WTC11 (cell line): Measurements from ENCODE around the gene FAM149B1. TPM values are rescaled to one million over a fixed set of nuclear protein-coding genes. Genes with fewer than 3 reads are reported as not detected.

Experiments used
- ATAC-seq: fragments of 200-7000 bp; cut with Tn5 transposase; 2 replicates; pipeline ENCODE4 v1.10.0; 2021; ENCODE audit warnings: mild to moderate bottlenecking, moderate library complexity
- CTCF ChIA-PET: fragments of 300-600 bp; sonication (Branson Sonifier 250); formaldehyde crosslinking; loops from one replicate; lab custom pipeline; 2021; ENCODE audit warnings: antibody characterized with exemption; lab: Charles Lee
- POLR2A ChIA-PET: fragments of 350-600 bp; sonication (Branson Sonifier 250); formaldehyde crosslinking; loops from one replicate; lab custom pipeline; 2021; ENCODE audit warnings: antibody characterized with exemption; lab: Charles Lee
- DNase-seq: peaks from one replicate; pipeline ENCODE4 v3.0.0; 2021; ENCODE audit warnings: low spot score
- H3K27ac Mint-ChIP-seq: 2 replicates; pipeline ENCODE4 v1.8.0; 2021; ENCODE audit warnings: mixed read lengths
- H3K27me3 Mint-ChIP-seq: 2 replicates; pipeline ENCODE4 v1.8.0; 2021; ENCODE audit warnings: low read depth, mild to moderate bottlenecking, moderate library complexity, mixed read lengths
- H3K36me3 Mint-ChIP-seq: 2 replicates; pipeline ENCODE4 v1.8.0; 2021; ENCODE audit warnings: mixed read lengths
- H3K4me1 Mint-ChIP-seq: 2 replicates; pipeline ENCODE4 v1.8.0; 2022; ENCODE audit warnings: mixed read lengths
- H3K4me3 Mint-ChIP-seq: 2 replicates; pipeline ENCODE4 v1.8.0; 2021; ENCODE audit warnings: mild to moderate bottlenecking, moderate library complexity, mixed read lengths
- H3K9me3 Mint-ChIP-seq: 2 replicates; pipeline ENCODE4 v1.8.0; 2021; ENCODE audit warnings: mixed read lengths
- CREM ChIP-seq: sonication (generic); formaldehyde crosslinking; IDR thresholded peaks from 2 replicates; pipeline ENCODE4 v1.8.1; 2022; ENCODE audit warnings: mild to moderate bottlenecking, missing genetic modification reagents, moderate library complexity
- EMX1 ChIP-seq: fragments of 250-450 bp; sonication (Bioruptor Pico); IDR thresholded peaks from 2 replicates; pipeline ENCODE4 v1.8.0; 2021; ENCODE audit warnings: mild to moderate bottlenecking
- ESRRA ChIP-seq: sonication (generic); formaldehyde crosslinking; IDR thresholded peaks from 2 replicates; pipeline ENCODE4 v1.8.1; 2022; ENCODE audit warnings: mild to moderate bottlenecking, missing genetic modification reagents, borderline replicate concordance
- GRHL2 ChIP-seq: fragments of 250-450 bp; sonication (Bioruptor Pico); IDR thresholded peaks from 2 replicates; pipeline ENCODE4 v1.8.0; 2022; ENCODE audit warnings: mild to moderate bottlenecking, moderate library complexity; ENCODE audit not compliant: insufficient replicate concordance, severe bottlenecking
- JAZF1 ChIP-seq: fragments of 250-450 bp; sonication (Bioruptor Pico); IDR thresholded peaks from 2 replicates; pipeline ENCODE4 v1.9.0; 2021; ENCODE audit warnings: moderate library complexity, mild to moderate bottlenecking, inconsistent platforms
- ZNF317 ChIP-seq: sonication (generic); formaldehyde crosslinking; IDR thresholded peaks from 2 replicates; pipeline ENCODE4 v1.8.1; 2023; ENCODE audit warnings: low read depth, mild to moderate bottlenecking, moderate library complexity, missing genetic modification reagents, borderline replicate concordance
- ZNF416 ChIP-seq: fragments of 250-450 bp; sonication (Bioruptor Pico); IDR thresholded peaks from 2 replicates; pipeline ENCODE4 v1.9.0; 2021; ENCODE audit warnings: mild to moderate bottlenecking, inconsistent platforms
- total RNA-seq: library from RNA; stranded (reverse); gene quantifications from 3 replicates; pipeline ENCODE4 v1.2.3, GENCODE V29; 2021
- TF ChIP-seq, protein P1 (sequence below): sonication (generic); formaldehyde crosslinking; IDR thresholded peaks from 2 replicates; pipeline ENCODE4 v1.8.1; 2022; ENCODE audit warnings: low read depth, mild to moderate bottlenecking, moderate library complexity, missing genetic modification reagents, borderline replicate concordance
- TF ChIP-seq, protein P2 (sequence below): sonication (generic); formaldehyde crosslinking; IDR thresholded peaks from 2 replicates; pipeline ENCODE4 v1.8.0; 2023; ENCODE audit warnings: missing genetic modification reagents, mild to moderate bottlenecking, borderline replicate concordance
- TF ChIP-seq, protein P3 (sequence below): sonication (generic); formaldehyde crosslinking; IDR thresholded peaks from 2 replicates; pipeline ENCODE4 v1.8.0; 2022; ENCODE audit warnings: missing genetic modification reagents
- TF ChIP-seq, protein P4 (sequence below): sonication (generic); formaldehyde crosslinking; IDR thresholded peaks from 2 replicates; pipeline ENCODE4 v1.8.0; 2022; ENCODE audit warnings: mild to moderate bottlenecking, missing genetic modification reagents
- TF ChIP-seq, protein P5 (sequence below): sonication (generic); formaldehyde crosslinking; IDR thresholded peaks from 2 replicates; pipeline ENCODE4 v1.8.1; 2022; ENCODE audit warnings: mild to moderate bottlenecking, missing genetic modification reagents, moderate library complexity, borderline replicate concordance
- TF ChIP-seq, protein P6 (sequence below): sonication (generic); formaldehyde crosslinking; IDR thresholded peaks from 2 replicates; pipeline ENCODE4 v1.8.0; 2022; ENCODE audit warnings: mild to moderate bottlenecking, missing genetic modification reagents
- TF ChIP-seq, protein P7 (sequence below): fragments of 250-450 bp; sonication (Bioruptor Pico); IDR thresholded peaks from 2 replicates; pipeline ENCODE4 v1.9.0; 2021; ENCODE audit warnings: mild to moderate bottlenecking, borderline replicate concordance

The FAM149B1 gene
- total RNA-seq, 1 experiment from 2014 or later, result 13.8 TPM

DNA sequence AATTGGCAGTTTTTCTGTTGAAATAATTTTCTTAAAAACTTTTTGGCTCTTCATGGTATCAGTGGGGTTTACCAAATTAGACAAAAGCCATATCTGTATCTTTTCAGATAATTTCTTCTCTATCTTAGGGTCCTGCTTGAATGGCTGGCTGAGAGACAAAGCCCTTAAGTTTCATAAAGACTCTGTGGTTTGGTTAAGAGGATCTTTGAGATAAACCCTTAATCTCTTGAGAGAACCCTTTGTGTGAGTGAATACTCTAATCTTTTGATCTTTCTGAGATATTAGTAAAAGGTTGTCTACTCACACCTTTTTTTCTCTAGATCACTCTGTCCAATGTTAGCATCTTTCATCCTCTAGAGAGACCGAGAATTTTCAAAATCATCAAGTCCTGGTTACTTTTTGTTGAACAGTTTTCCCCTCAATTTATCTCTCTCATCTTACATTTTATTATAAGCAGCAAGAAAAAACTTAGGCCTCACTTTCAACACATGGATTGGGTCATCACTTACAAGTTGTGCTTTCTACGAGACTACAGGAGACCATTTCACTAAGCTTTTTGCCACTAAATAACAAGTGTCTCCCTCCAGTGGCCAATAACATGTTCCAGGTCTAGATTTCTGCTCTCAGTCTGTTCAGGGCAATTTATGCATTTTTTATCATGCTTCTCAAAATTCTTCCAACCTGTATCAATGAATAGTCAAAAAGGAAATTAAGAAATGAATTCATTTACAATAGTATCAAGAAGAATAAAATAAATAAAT is 50.7 kb downstream of the FAM149B1 start:
- CTCF ChIA-PET, result interaction anchor here (0.6 to 1.0 kb wide), 6 partner anchors 8 to 123 kb away, joined by 3 to 4 read pairs (median 3); no protein-coding TSS in a partner anchor
- Mint-ChIP-seq H3K9me3 (no peaks in the 10 kb centered on the region), H3K4me3 (no peak overlapping the region), H3K27me3 (no peaks in the 10 kb centered on the region), H3K36me3 (0 out of 2 replicates have a peak, but pooled peaks cover 3% of the 10 kb centered on the region), H3K4me1 (no peaks in the 10 kb centered on the region), H3K27ac (no peak overlapping the region)
- ATAC-seq (no peak; the same call in 1 of the 2 replicates), DNase-seq (no peak)
- POLR2A ChIA-PET, result no interaction called here
- TF ChIP-seq, protein P1, sequence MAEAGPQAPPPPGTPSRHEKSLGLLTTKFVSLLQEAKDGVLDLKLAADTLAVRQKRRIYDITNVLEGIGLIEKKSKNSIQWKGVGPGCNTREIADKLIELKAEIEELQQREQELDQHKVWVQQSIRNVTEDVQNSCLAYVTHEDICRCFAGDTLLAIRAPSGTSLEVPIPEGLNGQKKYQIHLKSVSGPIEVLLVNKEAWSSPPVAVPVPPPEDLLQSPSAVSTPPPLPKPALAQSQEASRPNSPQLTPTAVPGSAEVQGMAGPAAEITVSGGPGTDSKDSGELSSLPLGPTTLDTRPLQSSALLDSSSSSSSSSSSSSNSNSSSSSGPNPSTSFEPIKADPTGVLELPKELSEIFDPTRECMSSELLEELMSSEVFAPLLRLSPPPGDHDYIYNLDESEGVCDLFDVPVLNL (CRISPR knock-in tag), result no peak
- TF ChIP-seq, protein P2, sequence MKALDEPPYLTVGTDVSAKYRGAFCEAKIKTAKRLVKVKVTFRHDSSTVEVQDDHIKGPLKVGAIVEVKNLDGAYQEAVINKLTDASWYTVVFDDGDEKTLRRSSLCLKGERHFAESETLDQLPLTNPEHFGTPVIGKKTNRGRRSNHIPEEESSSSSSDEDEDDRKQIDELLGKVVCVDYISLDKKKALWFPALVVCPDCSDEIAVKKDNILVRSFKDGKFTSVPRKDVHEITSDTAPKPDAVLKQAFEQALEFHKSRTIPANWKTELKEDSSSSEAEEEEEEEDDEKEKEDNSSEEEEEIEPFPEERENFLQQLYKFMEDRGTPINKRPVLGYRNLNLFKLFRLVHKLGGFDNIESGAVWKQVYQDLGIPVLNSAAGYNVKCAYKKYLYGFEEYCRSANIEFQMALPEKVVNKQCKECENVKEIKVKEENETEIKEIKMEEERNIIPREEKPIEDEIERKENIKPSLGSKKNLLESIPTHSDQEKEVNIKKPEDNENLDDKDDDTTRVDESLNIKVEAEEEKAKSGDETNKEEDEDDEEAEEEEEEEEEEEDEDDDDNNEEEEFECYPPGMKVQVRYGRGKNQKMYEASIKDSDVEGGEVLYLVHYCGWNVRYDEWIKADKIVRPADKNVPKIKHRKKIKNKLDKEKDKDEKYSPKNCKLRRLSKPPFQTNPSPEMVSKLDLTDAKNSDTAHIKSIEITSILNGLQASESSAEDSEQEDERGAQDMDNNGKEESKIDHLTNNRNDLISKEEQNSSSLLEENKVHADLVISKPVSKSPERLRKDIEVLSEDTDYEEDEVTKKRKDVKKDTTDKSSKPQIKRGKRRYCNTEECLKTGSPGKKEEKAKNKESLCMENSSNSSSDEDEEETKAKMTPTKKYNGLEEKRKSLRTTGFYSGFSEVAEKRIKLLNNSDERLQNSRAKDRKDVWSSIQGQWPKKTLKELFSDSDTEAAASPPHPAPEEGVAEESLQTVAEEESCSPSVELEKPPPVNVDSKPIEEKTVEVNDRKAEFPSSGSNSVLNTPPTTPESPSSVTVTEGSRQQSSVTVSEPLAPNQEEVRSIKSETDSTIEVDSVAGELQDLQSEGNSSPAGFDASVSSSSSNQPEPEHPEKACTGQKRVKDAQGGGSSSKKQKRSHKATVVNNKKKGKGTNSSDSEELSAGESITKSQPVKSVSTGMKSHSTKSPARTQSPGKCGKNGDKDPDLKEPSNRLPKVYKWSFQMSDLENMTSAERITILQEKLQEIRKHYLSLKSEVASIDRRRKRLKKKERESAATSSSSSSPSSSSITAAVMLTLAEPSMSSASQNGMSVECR, result no peak
- TF ChIP-seq EMX1 (CRISPR knock-in tag) (no peak), ESRRA (CRISPR knock-in tag) (no peak), GRHL2 (CRISPR knock-in tag) (no peak), JAZF1 (CRISPR knock-in tag) (no peak), CREM (CRISPR knock-in tag) (no peak), ZNF416 (CRISPR knock-in tag) (no peak), ZNF317 (CRISPR knock-in tag) (no peak)
- TF ChIP-seq, protein P3, sequence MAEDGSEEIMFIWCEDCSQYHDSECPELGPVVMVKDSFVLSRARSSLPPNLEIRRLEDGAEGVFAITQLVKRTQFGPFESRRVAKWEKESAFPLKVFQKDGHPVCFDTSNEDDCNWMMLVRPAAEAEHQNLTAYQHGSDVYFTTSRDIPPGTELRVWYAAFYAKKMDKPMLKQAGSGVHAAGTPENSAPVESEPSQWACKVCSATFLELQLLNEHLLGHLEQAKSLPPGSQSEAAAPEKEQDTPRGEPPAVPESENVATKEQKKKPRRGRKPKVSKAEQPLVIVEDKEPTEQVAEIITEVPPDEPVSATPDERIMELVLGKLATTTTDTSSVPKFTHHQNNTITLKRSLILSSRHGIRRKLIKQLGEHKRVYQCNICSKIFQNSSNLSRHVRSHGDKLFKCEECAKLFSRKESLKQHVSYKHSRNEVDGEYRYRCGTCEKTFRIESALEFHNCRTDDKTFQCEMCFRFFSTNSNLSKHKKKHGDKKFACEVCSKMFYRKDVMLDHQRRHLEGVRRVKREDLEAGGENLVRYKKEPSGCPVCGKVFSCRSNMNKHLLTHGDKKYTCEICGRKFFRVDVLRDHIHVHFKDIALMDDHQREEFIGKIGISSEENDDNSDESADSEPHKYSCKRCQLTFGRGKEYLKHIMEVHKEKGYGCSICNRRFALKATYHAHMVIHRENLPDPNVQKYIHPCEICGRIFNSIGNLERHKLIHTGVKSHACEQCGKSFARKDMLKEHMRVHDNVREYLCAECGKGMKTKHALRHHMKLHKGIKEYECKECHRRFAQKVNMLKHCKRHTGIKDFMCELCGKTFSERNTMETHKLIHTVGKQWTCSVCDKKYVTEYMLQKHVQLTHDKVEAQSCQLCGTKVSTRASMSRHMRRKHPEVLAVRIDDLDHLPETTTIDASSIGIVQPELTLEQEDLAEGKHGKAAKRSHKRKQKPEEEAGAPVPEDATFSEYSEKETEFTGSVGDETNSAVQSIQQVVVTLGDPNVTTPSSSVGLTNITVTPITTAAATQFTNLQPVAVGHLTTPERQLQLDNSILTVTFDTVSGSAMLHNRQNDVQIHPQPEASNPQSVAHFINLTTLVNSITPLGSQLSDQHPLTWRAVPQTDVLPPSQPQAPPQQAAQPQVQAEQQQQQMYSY, result no peak
- TF ChIP-seq, protein P4, sequence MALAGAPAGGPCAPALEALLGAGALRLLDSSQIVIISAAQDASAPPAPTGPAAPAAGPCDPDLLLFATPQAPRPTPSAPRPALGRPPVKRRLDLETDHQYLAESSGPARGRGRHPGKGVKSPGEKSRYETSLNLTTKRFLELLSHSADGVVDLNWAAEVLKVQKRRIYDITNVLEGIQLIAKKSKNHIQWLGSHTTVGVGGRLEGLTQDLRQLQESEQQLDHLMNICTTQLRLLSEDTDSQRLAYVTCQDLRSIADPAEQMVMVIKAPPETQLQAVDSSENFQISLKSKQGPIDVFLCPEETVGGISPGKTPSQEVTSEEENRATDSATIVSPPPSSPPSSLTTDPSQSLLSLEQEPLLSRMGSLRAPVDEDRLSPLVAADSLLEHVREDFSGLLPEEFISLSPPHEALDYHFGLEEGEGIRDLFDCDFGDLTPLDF (CRISPR knock-in tag), result no peak
- TF ChIP-seq, protein P5, sequence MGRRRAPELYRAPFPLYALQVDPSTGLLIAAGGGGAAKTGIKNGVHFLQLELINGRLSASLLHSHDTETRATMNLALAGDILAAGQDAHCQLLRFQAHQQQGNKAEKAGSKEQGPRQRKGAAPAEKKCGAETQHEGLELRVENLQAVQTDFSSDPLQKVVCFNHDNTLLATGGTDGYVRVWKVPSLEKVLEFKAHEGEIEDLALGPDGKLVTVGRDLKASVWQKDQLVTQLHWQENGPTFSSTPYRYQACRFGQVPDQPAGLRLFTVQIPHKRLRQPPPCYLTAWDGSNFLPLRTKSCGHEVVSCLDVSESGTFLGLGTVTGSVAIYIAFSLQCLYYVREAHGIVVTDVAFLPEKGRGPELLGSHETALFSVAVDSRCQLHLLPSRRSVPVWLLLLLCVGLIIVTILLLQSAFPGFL (CRISPR knock-in tag), result no peak
- TF ChIP-seq, protein P6, sequence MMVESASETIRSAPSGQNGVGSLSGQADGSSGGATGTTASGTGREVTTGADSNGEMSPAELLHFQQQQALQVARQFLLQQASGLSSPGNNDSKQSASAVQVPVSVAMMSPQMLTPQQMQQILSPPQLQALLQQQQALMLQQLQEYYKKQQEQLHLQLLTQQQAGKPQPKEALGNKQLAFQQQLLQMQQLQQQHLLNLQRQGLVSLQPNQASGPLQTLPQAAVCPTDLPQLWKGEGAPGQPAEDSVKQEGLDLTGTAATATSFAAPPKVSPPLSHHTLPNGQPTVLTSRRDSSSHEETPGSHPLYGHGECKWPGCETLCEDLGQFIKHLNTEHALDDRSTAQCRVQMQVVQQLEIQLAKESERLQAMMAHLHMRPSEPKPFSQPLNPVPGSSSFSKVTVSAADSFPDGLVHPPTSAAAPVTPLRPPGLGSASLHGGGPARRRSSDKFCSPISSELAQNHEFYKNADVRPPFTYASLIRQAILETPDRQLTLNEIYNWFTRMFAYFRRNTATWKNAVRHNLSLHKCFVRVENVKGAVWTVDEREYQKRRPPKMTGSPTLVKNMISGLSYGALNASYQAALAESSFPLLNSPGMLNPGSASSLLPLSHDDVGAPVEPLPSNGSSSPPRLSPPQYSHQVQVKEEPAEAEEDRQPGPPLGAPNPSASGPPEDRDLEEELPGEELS, result no peak
- TF ChIP-seq, protein P7, sequence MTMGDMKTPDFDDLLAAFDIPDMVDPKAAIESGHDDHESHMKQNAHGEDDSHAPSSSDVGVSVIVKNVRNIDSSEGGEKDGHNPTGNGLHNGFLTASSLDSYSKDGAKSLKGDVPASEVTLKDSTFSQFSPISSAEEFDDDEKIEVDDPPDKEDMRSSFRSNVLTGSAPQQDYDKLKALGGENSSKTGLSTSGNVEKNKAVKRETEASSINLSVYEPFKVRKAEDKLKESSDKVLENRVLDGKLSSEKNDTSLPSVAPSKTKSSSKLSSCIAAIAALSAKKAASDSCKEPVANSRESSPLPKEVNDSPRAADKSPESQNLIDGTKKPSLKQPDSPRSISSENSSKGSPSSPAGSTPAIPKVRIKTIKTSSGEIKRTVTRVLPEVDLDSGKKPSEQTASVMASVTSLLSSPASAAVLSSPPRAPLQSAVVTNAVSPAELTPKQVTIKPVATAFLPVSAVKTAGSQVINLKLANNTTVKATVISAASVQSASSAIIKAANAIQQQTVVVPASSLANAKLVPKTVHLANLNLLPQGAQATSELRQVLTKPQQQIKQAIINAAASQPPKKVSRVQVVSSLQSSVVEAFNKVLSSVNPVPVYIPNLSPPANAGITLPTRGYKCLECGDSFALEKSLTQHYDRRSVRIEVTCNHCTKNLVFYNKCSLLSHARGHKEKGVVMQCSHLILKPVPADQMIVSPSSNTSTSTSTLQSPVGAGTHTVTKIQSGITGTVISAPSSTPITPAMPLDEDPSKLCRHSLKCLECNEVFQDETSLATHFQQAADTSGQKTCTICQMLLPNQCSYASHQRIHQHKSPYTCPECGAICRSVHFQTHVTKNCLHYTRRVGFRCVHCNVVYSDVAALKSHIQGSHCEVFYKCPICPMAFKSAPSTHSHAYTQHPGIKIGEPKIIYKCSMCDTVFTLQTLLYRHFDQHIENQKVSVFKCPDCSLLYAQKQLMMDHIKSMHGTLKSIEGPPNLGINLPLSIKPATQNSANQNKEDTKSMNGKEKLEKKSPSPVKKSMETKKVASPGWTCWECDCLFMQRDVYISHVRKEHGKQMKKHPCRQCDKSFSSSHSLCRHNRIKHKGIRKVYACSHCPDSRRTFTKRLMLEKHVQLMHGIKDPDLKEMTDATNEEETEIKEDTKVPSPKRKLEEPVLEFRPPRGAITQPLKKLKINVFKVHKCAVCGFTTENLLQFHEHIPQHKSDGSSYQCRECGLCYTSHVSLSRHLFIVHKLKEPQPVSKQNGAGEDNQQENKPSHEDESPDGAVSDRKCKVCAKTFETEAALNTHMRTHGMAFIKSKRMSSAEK, result no peak
